NCI-H345 treated with DMSO at 0.1 percent for 48 hours (cell line): ENCODE measurements around the gene EFCC1.

Experiments used
- DNase-seq: peaks from one replicate; lab custom pipeline; 2025; ENCODE audit not compliant: unreplicated experiment; lab: John Stamatoyannopoulos, UW

EFCC1 gene, protein sequence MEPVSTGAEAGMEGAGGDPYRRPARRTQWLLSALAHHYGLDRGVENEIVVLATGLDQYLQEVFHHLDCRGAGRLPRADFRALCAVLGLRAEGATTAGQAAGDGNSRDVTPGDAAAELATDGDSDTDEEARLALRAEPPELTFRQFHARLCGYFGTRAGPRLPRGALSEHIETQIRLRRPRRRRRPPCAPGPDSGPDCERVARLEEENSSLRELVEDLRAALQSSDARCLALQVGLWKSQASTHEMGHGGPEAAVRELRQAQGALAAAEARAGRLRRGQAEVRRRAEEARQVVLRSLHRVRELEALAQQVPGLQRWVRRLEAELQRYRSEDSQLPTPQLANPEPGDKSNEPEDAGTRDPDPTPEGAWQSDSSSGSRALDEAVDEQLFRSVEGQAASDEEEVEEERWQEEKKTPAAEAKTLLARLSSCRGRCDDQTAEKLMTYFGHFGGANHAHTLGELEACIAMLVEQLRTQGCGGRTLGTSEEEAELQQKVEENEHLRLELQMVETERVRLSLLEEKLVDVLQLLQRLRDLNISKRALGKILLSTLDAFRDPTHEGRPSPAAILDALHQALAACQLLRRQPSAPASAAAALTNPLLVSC

GRCh38 chr3:129001101-129001805 is at the start of gene EFCC1:
TSS of gene EFCC1 (plus strand) at chr3:129001304. CDS start at chr3:129001629, 325 bp downstream.
- DNase-seq: no peak

DNA sequence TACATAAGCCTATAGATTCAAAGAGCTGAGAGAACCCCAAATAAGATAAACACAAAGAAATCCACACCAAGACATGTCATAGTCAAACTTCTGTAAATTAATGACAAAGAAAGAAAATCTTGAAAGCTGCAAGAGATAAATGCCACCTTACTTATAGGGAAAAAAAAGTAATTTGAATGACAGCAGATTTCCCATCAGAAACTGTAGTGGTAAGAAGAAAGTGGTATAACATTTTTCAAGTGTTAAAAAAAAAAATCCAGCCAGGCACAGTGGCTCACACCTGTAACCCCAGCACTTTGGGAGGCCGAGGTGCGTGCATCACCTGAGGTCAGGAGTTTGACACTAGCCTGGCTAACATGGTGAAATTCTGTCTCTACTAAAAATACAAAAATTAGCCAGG is 44.7 kb upstream of the EFCC1 start:
- DNase-seq: no peak

DNA sequence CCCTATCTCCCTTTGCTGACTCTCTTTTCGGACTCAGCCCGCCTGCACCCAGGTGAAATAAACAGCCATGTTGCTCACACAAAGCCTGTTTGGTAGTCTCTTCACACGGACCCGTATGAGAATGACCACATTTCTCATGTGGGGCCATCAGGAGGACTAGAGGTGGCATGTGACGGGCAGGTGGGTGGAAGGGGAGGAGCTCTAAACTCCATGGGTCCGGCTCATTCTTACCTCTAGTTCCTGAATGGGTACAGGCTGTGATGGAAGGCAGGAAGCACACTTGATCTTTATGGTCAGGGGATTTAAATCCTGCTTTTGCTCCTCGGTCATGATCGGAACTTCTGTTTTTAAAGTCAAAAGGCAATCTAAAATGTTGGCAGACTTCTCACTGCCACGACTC is 35.8 kb upstream of the EFCC1 start:
- no peak for DNase-seq

DNA sequence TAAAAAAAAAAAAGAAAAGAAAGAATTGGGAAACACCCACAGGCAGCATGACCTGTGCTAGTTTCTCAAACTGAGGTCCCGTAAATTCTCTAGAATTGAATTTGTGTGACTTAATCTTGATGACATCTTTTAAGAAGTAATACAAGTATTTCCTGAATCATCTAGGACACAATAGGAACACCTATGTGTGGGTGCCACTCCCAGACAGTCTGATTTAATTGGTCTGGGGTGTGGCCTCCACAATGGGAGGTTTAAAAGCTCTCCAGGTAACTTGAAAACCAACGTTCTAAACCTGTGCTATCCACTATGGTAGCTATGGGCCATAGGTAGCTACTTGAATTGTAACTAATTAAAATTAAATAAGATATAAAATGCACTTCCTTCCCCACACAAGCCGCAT is 35.3 kb upstream of the EFCC1 start:
- DNase-seq: no peak

GRCh38 chr3:128967748-128968355 is 33.3 kb upstream of the EFCC1 start:
- no peak for DNase-seq

DNA sequence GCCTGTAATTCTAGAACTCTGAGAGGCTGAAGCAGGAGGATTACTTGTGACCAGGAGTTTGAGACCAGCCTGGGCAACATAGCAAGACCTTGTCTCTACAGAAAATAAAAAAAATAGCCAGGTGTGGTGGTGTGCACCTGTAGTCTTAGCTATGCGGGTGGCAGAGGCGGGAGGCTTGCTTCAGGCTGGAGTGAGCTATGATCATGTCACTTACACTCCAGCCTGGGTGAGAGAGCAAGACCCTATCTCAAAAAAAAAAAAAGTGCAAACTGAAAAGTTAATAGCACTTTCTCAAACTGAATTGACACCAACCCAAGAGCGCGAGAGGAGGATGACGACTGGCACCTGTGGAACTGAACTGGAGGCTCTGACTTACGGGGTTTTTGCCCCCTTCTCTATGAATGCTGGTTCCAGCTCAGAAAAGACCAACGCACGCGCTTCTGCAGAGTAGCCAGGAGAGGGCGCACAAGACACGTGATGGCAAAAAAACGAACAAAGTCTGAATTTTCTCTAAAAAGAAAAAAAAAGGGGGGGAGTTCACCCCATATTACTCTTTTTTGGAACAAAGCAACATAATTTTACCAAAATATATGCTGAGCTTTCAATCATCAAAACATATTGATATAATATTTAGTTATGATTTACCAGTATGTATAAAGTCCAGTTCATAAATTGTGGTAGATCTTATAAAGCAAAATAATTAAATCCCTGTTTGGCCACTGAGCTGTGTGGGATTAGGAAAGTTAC is 30.9 kb upstream of the EFCC1 start:
- DNase-seq: peak; percentile 3

DNA sequence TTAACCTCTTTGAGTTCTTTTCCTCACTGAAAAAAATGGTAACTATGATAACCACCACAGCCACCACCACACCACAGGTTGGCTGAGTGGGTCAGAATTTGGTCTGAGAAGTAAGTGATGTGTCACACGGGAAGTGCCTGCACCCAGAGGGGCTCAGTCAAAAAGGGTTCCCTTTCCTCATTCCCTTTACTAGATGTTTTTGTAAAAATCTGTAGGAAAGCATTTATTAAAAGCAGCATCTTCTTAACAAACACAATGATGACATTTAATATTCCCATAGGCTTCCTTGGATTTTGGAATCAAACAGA is 30.4 kb upstream of the EFCC1 start:
- DNase-seq: no peak

- DNase-seq: no peak
Measured at GRCh38 chr3:128971421-128972100, 29.5 kb upstream of the EFCC1 start.

- DNase-seq: no peak
Measured at GRCh38 chr3:128973988-128974564, 27.0 kb upstream of the EFCC1 start.

- DNase-seq: no peak
Measured at GRCh38 chr3:128975276-128975675, 25.8 kb upstream of the EFCC1 start.

- no peak for DNase-seq
Measured at GRCh38 chr3:128983293-128984069, 17.6 kb upstream of the EFCC1 start.

- no peak for DNase-seq
Measured at GRCh38 chr3:128984596-128984995, 16.5 kb upstream of the EFCC1 start.

- DNase-seq: no peak
Measured at GRCh38 chr3:128987302-128988100, 13.6 kb upstream of the EFCC1 start.

- no peak for DNase-seq
Measured at GRCh38 chr3:128988286-128988685, 12.8 kb upstream of the EFCC1 start.

DNA sequence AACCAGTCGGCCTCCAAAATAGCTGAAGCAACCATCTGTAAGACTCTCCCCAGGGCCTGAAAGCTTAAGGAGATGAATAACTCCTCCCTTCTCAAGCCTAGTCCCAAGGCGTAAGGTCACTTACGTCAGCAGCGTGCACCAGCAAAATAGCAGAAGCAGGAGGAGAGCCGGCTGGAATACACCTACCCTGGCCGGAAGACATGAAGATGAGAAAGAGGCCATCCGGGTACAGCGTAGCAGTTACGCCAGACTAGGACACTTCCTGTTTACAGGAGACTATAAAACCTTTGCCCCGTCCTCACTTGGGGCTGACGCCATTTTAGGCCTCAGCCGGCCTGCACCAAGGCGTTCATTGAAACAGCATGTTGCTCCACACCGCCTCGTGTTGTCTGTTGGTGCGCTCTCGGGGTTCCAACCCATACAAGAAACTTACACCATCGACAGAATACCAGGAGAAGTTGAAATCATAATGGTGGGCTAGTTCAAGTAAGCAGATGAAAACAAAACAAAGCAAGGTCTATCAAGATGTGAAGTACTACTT is 9.7 kb upstream of the EFCC1 start:
- DNase-seq: no peak

DNA sequence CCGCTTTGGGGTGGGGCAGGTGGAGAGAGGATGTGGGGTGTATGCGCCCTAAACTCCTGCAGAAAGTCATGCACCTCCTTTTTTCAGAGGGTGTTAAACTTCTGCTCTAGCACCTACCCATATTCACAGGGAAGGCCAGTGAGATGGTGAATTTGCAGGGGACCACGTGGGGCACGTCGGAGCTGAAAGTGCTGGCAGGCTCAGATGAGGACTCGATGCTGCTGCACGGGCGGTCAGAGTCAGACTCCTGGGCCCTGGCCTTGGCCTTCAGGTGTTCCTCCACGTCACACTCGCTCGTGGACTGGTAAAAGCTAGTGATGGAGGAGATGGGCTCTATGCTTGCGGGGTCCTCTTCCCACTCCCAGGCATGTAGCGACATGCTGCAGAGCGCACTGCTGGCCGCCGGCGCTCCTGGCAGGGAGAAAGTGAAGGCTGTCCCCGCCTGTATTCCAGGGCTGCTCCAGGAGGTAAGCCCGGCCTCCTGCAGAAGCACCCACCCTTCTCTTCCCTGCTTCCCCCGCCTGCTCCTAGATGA is 8.1 kb upstream of the EFCC1 start:
- DNase-seq: no peak

DNA sequence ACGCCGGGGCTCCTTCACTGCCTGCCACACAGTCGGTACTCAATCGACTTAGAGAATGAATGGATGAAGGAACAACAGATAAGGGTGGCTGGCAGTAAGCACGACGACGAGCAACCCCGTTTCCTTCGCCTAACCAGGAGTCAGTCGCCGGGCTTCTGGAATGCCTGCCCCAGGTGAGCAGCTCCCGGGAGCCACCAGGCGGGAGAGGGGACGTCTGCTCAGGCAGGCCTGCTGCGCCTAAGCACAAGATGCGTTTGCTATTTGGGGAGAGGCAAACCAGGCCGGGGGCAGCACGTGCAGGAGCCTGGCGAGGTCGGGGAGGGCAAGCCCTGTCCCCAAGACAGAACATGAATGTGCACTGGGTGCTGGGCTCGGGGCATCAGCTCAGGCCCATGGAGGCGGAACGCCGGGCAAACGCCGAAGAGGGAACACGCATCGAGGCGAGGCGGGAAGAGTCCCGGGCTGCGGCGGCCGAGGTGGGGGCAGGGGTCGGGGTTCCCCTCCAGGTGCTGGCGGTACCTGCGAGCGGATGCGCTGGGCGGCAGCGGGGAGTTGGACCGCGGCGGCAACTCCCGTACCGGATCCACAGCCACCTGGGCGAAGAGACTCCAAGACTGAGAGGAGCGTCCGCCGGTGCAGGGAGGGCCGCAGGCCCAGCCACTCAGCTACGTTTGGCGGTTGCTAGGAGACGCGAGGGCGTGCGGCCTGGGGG is 7.5 kb upstream of the EFCC1 start, which contains the start of gene CFAP92:
CFAP92 (minus strand) TSS at position 616 of the 712 bp plus-strand sequence. CDS start 772 bp downstream, outside the sequence.
- DNase-seq: peak; percentile 49
